Raji (cell line): ENCODE measurements around the gene TMEM178A.

ENCODE experiments used
- POLR2A ChIP-seq: IDR thresholded peaks from 2 replicates; pipeline ENCODE4 v1.6.1; 2011; ENCODE audit warnings: low read depth, low read length, control low read depth; ENCODE audit not compliant: insufficient read depth

Gene TMEM178A

GRCh38 chr2:39710807-39711206 is 45.1 kb downstream of the TMEM178A start:
- TF ChIP-seq POLR2A: no peak

DNA sequence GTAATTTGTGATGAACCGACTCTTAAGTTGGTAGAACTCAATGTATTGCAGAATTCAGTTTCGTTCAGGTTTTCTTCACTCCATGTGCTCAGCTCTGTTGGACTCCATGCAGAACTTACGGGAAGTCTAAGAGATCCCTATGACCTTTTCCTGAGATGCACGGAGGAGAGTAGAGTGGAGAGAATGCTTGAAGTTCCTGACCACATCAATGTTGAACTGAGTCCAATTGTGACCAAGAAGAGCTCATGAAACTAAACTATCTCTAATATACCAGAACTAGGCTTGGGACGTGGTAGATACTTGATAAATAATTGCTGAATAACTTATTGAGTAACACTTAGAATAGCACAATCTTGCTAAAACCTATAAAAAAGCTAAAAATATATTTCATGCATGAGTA is 47.2 kb downstream of the TMEM178A start:
- no peak for TF ChIP-seq POLR2A

DNA sequence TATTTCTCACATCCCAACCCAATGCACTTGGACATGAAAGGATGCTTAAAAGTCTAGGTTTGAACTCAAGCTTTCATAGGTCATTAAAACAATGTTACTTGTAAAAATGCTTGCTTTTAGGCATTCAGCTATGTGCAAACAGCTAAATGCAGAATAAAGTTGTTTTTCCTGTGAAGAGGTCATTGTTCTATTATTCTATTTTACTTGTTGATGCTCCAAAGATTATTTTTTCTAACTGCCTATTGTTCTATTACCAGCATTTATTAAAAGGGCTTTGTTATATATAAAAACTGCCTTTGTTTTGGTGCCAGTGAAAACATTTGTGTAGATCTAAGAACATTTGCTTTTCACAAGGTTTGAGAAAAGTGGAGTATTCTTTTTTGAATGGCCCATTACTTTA is 49.4 kb downstream of the TMEM178A start:
- no peak for TF ChIP-seq POLR2A

DNA sequence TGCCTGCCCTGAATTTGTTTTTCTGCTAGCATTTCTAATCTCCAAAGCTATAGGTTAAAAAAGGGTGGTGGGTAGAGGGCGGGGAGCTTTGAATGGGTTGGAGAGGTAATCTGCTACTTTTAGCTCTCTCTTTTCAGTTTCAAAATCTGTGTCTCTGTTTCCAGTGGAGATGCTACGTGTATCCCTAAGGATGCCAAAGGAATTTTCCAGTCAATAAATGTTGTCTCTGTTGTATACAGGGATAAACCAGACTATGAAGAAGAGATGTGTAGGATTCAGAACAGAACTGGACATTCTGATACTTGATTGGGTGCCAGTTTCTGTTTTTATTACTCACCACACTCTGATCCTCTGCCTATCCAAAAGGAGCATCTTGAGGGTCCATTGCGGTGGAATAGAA is 50.1 kb downstream of the TMEM178A start:
- no peak for TF ChIP-seq POLR2A

GRCh38 chr2:39717067-39717466 is 51.4 kb downstream of the TMEM178A start:
- TF ChIP-seq POLR2A: no peak

- TF ChIP-seq POLR2A: no peak
Measured at GRCh38 chr2:39718483-39718882, 52.8 kb downstream of the TMEM178A start.

GRCh38 chr2:39719317-39719716 is 53.6 kb downstream of the TMEM178A start:
- TF ChIP-seq POLR2A: no peak

GRCh38 chr2:39720970-39721369 is 55.3 kb downstream of the TMEM178A start:
- TF ChIP-seq POLR2A: no peak

GRCh38 chr2:39723497-39723896 is 57.8 kb downstream of the TMEM178A start:
- TF ChIP-seq POLR2A: no peak

DNA sequence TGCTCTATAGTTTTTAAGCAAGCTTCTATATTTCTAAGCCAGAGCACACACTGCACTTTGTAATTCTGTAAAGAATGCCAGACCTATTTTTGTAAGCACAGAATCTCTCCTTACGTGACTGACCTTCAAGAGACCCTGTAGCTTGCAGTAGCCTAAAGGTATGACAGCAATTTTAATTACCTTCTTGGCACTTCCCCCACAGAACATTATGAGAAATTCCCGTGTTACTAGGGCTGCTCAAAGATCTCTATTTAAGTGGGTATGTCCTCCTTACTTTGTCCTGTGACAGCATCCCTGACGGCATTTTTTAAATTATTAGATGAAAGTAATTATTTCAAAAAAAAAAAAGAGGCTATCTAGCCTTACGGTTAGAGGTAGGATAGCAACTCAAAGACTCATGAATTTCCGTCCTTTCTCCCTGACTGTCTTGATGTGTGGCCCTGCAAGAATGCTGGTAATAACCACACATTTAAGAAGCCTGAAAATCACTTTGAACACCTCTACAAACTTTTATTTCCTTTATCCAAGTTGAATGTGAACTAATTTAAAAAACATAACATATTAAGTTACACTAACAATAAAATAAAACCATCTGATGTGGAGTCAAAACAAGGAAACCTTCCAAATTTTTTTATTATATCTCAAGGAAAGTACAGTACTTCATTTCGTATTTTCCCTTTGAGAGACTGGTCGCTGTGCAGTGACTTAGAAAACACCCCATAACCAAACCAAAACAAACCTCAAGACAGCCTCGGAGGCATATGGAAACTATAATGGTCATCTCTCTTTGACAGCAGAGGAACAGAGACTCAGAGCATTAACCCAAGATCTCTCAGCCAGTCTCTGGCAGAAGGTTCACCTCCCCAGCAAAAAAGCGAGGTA is 58.5 kb downstream of the TMEM178A start:
- TF ChIP-seq POLR2A: no peak

DNA sequence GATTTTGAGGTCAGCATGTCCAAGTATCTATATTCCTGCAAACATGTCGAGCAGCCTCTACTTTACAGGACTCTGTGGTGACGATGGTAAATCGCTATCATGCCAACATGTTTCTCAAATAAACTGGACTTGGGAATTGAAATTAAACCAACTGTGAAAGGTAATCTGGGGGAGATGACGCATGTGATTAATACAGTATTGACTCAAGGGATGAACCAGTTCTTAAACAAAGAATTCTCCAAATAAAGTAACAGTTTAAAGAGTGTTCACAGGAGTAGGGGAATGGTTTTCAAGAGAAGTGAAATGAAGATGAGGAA is 59.1 kb downstream of the TMEM178A start:
- no peak for TF ChIP-seq POLR2A

GRCh38 chr2:39725401-39725800 is 59.7 kb downstream of the TMEM178A start:
- no peak for TF ChIP-seq POLR2A

DNA sequence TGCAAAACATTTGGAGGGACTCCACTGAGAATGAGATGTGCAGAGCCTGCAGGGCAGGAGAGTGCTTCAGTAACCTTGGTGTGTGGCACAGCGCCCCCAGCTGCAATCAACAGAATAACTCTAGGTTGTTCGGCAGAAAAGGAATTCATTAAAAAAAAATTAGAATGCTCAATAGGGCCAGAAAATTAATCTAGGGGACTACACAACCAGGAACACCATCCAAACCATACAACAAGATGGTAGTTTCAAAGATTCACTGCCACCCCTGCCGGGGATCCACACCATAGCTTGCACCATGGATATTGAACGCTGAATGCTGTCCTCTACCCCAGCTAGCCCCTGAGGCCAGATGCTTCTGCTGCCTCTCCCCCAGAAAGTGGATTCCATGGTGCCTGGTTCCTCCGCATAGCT is 63.2 kb downstream of the TMEM178A start:
- no peak for TF ChIP-seq POLR2A

DNA sequence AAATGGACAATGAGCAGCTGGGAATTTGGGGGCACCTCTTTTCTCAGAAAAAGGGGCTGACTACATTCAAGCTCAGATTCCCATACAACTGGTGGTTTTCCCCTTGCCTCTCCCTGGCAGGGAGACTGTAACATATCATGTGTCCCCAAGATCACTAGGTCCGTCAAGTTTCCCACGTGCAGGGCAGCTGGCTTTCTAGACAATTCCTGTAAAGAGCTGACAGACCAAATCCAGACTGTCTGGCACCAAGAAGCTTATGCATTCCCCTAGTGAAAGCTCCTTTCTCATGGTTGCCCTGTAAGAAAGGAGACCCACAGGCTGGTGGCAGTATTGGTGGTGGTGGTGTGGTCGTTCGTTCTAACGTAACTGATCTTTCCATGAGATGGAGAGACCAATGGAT is 64.6 kb downstream of the TMEM178A start:
- TF ChIP-seq POLR2A: no peak

DNA sequence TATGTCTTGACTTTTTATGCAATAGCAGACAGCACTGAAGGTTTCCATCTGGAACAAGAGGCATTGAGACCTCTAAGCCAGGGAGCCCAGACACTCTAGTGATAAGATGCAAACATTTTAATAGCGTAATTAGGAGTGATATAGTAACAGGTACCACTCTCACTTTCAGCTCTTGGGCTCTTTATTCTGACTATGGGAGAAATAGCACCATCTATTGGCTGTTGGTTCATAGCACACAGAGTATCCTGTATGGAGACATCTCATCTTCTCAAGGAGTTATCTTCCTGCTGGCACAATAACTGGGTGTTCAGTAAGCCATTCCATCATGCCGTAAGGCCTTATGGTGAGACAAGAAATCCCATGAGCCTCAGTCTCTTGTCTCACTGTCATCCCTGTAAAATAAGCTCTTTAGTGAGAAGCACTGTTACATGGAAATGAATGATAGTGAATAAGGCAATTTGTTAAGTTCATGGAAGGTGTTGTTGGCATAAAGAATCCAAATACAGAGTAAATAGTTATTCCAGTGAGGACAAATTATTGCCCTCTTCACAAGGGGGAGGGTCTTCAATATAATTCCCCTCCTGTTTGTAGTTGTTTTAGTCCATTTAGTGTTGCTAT is 65.1 kb downstream of the TMEM178A start:
- TF ChIP-seq POLR2A: no peak

GRCh38 chr2:39731546-39731945 is 65.8 kb downstream of the TMEM178A start:
- no peak for TF ChIP-seq POLR2A

DNA sequence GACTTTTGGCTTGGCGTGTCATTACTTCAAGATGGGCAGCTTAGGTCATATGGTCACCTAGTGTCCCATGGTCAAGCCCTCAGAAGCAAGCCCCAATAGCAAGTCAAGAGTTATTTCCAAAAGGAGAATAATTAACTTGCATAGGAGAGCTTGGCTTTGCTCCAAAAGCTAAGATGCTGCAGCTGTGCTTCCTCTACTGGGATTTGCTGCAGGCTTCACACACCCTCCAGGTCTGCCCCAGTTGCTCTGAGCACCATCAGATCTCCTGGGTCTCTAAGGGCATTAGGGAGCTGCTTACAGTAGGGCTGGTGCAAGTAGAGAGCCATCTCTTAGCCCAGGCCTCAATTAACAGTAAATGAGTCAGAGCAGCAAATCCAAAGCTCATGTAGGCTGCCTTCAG is 66.8 kb downstream of the TMEM178A start:
- no peak for TF ChIP-seq POLR2A

- TF ChIP-seq POLR2A: no peak
Measured at GRCh38 chr2:39733070-39733674, 67.5 kb downstream of the TMEM178A start.
